LNCaP clone FGC (cell line): ENCODE data around the gene LLGL1.

ENCODE experiments used
- DNase-seq: peaks from one replicate; pipeline ENCODE4 v3.0.0-alpha.2; 2011; ENCODE audit warnings: low read depth
- H3K4me3 ChIP-seq: 2 replicates; pipeline ENCODE4 v1.5.1; 2011; ENCODE audit warnings: mild to moderate bottlenecking, low read depth, low read length, control low read depth
- CTCF ChIP-seq: IDR thresholded peaks from 2 replicates; pipeline ENCODE4 v1.5.1; 2012; ENCODE audit warnings: mild to moderate bottlenecking; ENCODE audit not compliant: control insufficient read depth, insufficient read depth; ENCODE audit errors: extremely low read depth

Gene LLGL1

GRCh38 chr17:18254888-18255649, 29.6 kb downstream of the LLGL1 start:
- H3K4me3 ChIP-seq = no peak overlapping the region
- no peak for TF ChIP-seq CTCF
- no peak for DNase-seq

GRCh38 chr17:18256351-18256750, 30.9 kb downstream of the LLGL1 start:
- no peak for TF ChIP-seq CTCF
- no peak for DNase-seq
- no peak overlapping the region for H3K4me3 ChIP-seq

GRCh38 chr17:18256776-18257175, 31.3 kb downstream of the LLGL1 start:
- TF ChIP-seq CTCF = no peak
- H3K4me3 ChIP-seq = peak overlapping the region; percentile 87
- DNase-seq = no peak

GRCh38 chr17:18257268-18257981, 32.0 kb downstream of the LLGL1 start:
- DNase-seq = no peak
- 0 out of 2 replicates have a peak, but pooled peaks have one; percentile 11 for TF ChIP-seq CTCF
- peak overlapping the region; percentile 87 for H3K4me3 ChIP-seq

- peak overlapping the region; percentile 87 for H3K4me3 ChIP-seq
- no peak for TF ChIP-seq CTCF
- DNase-seq = no peak
Measured at GRCh38 chr17:18257982-18258355, 32.5 kb downstream of the LLGL1 start.

- no peak for TF ChIP-seq CTCF
- DNase-seq = no peak
- peak within 1 kb of the TSS; percentile 87 for H3K4me3 ChIP-seq
Measured at GRCh38 chr17:18258356-18259038, 33.1 kb downstream of the LLGL1 start, which contains the start of gene FLII. Gene FLII, minus strand, starts transcription at chr17:18258738. Its CDS starts 48 bp downstream, at chr17:18258690.
